ENCODE data around the gene PCAT7.

DNA sequence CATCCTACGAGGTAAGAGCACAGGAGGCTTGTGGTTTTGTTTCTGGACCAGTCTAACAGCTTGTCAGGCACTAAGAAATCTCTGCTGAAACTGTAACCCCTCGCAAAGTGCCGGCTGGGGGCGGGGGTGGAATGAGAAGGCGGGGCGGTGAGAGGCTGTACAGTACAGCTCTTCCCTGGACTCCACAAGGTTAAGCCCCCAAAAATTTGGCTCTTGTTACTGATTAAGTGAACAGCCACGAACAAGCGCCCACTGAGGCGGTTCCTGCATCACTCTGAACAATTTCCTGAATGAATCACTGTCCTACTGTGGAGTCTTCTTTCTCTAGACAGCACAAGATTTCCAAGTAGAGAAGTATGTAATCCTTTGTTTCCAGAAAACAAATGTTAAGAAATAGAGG, 31.9 kb downstream of the PCAT7 start:
- no peak for TF ChIP-seq POLR2A (IDR thresholded peaks at IDR 0.05)
- TF ChIP-seq, protein P1, sequence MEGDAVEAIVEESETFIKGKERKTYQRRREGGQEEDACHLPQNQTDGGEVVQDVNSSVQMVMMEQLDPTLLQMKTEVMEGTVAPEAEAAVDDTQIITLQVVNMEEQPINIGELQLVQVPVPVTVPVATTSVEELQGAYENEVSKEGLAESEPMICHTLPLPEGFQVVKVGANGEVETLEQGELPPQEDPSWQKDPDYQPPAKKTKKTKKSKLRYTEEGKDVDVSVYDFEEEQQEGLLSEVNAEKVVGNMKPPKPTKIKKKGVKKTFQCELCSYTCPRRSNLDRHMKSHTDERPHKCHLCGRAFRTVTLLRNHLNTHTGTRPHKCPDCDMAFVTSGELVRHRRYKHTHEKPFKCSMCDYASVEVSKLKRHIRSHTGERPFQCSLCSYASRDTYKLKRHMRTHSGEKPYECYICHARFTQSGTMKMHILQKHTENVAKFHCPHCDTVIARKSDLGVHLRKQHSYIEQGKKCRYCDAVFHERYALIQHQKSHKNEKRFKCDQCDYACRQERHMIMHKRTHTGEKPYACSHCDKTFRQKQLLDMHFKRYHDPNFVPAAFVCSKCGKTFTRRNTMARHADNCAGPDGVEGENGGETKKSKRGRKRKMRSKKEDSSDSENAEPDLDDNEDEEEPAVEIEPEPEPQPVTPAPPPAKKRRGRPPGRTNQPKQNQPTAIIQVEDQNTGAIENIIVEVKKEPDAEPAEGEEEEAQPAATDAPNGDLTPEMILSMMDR (IDR thresholded peaks at IDR 0.05), result no peak

All from body of pancreas (tissue), 4 donors.